GM12878 (cell line): Measurements from ENCODE around the gene HOXD11. TPM values are rescaled to one million over a fixed set of nuclear protein-coding genes. Genes with fewer than 3 reads are reported as not detected.

Experiments used
- KDM1A ChIP-seq: fragments of 200-600 bp; sonication (generic); IDR thresholded peaks from 2 replicates; pipeline ENCODE4 v1.6.1; 2016; ENCODE audit warnings: borderline replicate concordance
- POLR2AphosphoS5 ChIP-seq: IDR thresholded peaks from 2 replicates; pipeline ENCODE4 v1.6.1; 2011; ENCODE audit warnings: mild to moderate bottlenecking, low read length, inconsistent platforms
- ZBTB11 ChIP-seq: fragments of 450-650 bp; formaldehyde crosslinking; IDR thresholded peaks from 2 replicates; pipeline ENCODE4 v1.5.0; 2022; ENCODE audit warnings: mild to moderate bottlenecking, missing genetic modification characterization
- ZNF207 ChIP-seq: fragments of 450-650 bp; IDR thresholded peaks from 2 replicates; pipeline ENCODE4 v1.6.1; 2014; ENCODE audit warnings: antibody characterized with exemption, mild to moderate bottlenecking, borderline replicate concordance
- polyA plus RNA-seq, 11 experiments: library from polyadenylated mRNA; depleted of rRNA in 4 of 11; unstranded in 6 of 11; stranded (reverse) in 5 of 11; fragments of >200 nt; fragmentation: Nextera tagmentation in 4 of 11; fragmentation: Illumina TruSeq in 1 of 11; extraction: Ambion mirVana in 4 of 11; extraction: Trizol in 1 of 11; gene quantifications; 1 replicate in 1 of 11; 2 replicates in 10 of 11; pipeline versions ENCODE4 v1.2.1 to v1.2.3, GENCODE V29; 2011 to 2016; ENCODE audit warnings: inconsistent platforms in 2 of 11, missing spikeins in 2 of 11, low read depth in 1 of 11
- total RNA-seq, 4 experiments: library from RNA; depleted of rRNA in 3 of 4; stranded (reverse); fragments of >200 nt in 3 of 4; fragmentation: Illumina TruSeq in 1 of 4; extraction: Trizol in 1 of 4; gene quantifications; 2 replicates each; pipeline versions ENCODE4 v1.2.1 to v1.2.3, GENCODE V29; 2013 to 2021
- TF ChIP-seq, protein P1 (sequence below): fragments of 450-650 bp; IDR thresholded peaks from 2 replicates; pipeline ENCODE4 v1.6.1; 2017; ENCODE audit warnings: mild to moderate bottlenecking, moderate library complexity

HOXD11 gene
- total and polyA plus RNA-seq, 10 of the 15 experiments (the other 5 are each of a cell fraction or from before 2014, with no cell fraction given), result not detected

- TF ChIP-seq, protein P1, sequence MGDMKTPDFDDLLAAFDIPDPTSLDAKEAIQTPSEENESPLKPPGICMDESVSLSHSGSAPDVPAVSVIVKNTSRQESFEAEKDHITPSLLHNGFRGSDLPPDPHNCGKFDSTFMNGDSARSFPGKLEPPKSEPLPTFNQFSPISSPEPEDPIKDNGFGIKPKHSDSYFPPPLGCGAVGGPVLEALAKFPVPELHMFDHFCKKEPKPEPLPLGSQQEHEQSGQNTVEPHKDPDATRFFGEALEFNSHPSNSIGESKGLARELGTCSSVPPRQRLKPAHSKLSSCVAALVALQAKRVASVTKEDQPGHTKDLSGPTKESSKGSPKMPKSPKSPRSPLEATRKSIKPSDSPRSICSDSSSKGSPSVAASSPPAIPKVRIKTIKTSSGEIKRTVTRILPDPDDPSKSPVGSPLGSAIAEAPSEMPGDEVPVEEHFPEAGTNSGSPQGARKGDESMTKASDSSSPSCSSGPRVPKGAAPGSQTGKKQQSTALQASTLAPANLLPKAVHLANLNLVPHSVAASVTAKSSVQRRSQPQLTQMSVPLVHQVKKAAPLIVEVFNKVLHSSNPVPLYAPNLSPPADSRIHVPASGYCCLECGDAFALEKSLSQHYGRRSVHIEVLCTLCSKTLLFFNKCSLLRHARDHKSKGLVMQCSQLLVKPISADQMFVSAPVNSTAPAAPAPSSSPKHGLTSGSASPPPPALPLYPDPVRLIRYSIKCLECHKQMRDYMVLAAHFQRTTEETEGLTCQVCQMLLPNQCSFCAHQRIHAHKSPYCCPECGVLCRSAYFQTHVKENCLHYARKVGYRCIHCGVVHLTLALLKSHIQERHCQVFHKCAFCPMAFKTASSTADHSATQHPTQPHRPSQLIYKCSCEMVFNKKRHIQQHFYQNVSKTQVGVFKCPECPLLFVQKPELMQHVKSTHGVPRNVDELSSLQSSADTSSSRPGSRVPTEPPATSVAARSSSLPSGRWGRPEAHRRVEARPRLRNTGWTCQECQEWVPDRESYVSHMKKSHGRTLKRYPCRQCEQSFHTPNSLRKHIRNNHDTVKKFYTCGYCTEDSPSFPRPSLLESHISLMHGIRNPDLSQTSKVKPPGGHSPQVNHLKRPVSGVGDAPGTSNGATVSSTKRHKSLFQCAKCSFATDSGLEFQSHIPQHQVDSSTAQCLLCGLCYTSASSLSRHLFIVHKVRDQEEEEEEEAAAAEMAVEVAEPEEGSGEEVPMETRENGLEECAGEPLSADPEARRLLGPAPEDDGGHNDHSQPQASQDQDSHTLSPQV, result no peak
- TF ChIP-seq POLR2AphosphoS5 (no peak), KDM1A (no peak), ZBTB11 (CRISPR knock-in tag) (no peak), ZNF207 (no peak)
Observed at GRCh38 chr2:176088937-176089842, 17.9 kb upstream of the HOXD11 start (continued).
